Left renal cortex interstitium (tissue), 4 donors: ENCODE results near the gene ITPR1. TPM values are rescaled to one million over a fixed set of nuclear protein-coding genes. Genes with fewer than 3 reads are reported as not detected.

Source experiments
- DNase-seq, 4 donors: peaks; one replicate each; pipeline ENCODE4 v3.0.0-alpha.2; 2013; ENCODE audit warnings: low read depth in 4 of 4, low spot score in 2 of 4, missing footprints in 1 of 4
- polyA plus RNA-seq, 4 donors: library from polyadenylated mRNA; unstranded; fragments of 120-200 nt; gene quantifications; one replicate each; pipeline ENCODE4 v1.2.1, GENCODE V29; 2013; ENCODE audit not compliant: insufficient read length in 4 of 4

Gene ITPR1
- polyA plus RNA-seq, 4 donors: 43.9 to 60.1 (median 53.5) TPM

GRCh38 chr3:4707324-4707723 lies 214.2 kb downstream of the ITPR1 start:
- DNase-seq: no peak

DNA sequence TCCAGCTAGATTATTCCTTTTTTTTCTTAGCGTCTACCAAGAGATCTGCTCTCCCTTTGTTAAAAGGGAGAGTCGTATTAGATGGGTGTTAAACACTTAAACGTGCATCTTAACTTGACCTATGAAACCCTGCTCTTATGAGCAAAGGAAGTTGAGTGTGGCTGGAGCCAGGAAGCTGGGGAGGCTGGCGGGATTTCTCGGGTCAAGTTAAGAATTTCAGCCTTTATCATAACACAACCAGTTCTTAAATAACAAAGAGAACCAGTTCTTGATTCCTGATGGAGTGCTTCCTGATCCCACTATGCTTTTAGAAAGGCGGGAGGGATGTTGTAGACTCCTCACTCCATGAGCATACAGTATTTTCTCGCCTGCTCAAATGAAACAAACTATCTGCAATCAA lies 215.1 kb downstream of the ITPR1 start:
- no peak for DNase-seq

DNA sequence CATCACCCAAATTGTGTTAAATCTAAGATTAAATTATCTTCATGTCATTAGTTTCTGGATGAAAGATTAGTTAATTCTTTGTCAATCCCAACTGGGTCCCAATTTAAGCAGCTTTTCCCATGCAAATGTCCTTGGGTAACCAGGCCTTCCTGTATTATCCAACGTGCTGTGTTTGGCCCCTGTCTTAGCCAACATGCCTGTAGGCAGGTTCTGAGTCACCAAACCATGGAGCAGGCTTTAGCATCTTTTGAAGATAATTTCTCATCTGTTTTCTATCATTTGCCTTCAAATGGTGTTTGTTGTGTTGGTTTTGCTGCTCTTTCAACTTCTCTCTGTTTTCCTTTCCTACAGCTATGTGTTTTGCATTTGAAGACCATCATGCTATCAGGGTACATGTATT lies 216.2 kb downstream of the ITPR1 start:
- DNase-seq: no peak

DNA sequence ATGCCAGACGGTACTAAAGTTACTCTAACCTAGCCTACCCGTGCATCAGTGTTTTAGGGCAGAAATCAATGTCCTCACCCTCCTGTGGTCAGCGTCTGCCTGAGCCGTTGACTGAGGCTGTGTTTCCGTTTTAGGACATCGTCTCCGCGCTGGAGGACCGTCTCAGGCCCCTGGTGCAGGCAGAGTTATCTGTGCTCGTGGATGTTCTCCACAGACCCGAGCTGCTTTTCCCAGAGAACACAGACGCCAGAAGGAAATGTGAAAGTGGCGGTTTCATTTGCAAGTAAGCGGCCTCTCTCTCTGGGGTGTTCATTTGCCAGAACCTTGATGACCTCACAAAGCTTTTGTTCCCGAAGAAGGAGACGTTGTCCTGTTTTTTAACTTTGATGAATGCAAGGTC lies 217.0 kb downstream of the ITPR1 start:
- no peak for DNase-seq

DNA sequence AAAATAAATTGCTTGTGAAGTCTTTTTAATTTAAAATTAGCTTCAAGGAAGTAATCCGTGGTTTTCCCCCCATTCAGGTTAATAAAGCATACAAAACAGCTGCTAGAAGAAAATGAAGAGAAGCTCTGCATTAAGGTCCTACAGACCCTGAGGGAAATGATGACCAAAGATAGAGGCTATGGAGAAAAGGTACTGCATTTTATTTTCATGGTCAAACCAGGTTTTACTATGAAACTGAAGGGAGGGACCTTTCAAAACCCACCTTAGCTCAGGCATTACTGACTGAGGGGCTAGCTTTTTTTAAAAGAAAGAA lies 218.5 kb downstream of the ITPR1 start:
- DNase-seq: no peak

DNA sequence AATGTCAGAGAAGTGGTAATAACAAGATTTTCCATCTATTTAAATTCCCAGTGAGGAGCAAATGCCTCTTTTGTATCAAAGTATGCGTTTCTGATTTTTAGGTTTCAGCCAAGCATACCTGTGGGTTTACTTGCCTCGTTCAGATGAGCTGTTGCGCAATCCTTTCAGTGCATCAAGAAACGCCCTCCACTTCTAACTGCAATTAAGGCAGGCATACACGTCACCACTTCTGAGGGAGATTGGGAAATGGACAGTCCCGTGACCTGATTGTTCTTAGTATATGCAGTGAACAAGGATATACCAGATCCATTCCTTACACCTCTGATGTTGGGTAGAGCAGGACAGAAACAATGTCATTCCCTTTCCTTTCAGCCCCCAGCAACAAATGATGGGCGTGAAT lies 219.0 kb downstream of the ITPR1 start:
- no peak for DNase-seq

- DNase-seq: no peak
These were observed 220.9 kb downstream of the ITPR1 start for GRCh38 chr3:4714045-4714444.

- no peak for DNase-seq
These were observed 223.1 kb downstream of the ITPR1 start for GRCh38 chr3:4716266-4716665.

DNA sequence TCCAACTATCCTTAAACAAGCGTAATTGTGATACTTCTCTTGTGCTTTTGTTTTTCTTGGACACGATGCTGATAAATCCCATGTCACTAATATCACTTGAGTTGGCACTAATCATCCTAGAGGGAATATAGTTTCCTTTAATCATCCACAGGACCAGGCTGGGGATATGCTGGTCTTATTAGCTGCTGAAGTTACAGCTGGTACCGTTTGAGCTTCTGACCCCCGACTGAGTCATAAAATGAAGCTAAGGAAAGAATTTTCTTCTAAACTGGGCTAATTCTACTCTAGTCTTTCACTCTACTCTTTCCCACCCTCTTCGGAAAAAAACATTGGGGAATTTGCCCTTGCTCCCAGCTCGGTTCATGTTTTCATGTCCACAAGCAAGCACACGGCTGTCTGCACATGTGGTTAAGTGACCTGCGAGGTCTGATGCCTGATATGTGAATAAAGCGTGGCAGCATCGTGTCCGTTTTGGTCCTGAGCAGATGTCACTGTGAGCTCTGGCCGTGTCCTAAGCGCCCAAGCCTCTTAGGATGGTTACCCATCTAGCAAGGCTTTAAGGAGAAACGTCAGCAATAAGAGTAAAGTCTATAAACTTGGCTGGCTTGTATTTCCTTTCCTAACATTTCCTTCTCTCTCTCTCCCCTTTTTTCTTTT lies 223.7 kb downstream of the ITPR1 start:
- DNase-seq: no peak

GRCh38 chr3:4717363-4717740 lies 224.2 kb downstream of the ITPR1 start:
- DNase-seq: no peak

DNA sequence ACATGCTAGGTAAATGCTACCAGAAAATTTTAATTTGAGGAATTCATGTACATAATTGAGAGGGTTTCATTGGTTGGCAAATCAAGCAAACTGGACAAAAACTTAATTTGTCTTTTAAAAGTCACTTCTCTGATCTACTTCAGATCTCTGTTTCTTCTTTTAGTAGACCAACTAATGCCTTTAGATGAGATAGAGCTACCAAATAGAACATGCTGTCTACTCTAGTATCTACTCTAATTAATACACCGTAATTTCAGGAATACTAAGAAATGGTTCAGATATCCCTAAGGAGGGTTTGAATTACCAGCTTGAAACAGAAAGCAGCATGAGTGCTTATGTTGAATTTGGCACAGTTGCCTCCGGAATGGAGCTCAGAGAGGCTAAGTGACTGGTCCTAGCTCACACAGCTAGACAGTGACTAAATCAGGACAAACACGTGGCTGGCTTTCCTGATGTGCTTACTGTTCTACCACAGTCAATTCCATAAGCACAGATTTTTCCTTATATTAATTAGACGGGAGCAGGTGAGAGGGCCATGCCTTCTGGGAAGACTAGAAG lies 225.1 kb downstream of the ITPR1 start:
- DNase-seq: no peak

GRCh38 chr3:4719046-4719501 lies 225.9 kb downstream of the ITPR1 start:
- DNase-seq: no peak

DNA sequence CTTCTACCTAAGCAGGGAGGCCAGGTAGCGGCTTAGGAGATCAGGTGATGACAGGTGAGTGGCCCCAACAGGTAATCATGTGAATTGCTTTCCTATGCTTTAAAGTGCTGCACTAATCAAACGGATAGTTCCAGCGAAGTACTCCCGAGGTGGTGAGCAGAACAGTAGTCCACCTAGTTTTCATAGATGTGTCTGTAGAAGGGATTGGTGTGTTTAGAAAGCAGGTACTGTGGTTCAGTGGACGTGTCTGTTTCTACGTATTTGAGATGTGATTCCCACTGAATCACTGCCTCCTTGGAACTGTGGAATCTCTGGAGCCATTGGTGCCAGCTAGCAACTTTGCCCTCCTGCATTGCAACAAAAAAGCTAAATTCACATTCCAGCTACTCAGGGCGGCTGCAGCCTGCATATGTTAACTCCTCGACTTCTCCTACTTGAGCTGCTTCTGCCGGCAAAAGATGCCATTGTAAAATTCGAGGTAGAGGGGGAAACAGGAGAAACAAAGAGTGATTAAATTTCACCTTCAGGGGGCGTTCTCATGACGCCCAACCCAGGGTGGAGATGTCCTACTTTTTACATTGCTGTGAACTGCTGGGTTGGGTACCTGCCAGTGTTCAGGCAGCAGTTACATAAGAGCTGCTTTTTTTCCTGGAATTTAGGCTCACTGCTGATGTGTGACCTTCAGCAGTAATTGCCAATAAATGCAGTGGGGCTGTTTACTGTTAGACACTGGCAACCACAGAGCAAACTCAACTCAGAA lies 227.3 kb downstream of the ITPR1 start:
- peak in 1 of 4 donors; percentile 46 for DNase-seq

DNA sequence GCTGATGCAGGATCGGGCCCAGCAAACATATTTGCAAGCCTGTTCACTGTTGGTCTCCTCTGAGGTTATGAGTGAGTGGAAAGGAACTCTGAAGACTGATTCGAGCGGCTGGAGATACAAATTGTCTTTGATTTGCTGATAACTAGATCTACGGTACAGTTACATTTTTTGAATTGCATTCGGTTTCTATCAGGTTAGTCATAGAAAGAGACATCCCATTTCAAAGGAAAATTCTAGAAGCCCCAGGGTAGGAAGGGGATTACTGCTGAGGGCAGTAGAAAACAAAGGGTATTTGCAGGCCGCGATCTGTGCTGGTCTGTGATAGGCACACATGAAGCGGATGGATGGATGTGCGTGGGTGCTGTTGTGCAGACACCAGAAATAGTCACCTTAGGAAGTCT lies 228.4 kb downstream of the ITPR1 start:
- DNase-seq: no peak

GRCh38 chr3:4722103-4722502 lies 229.0 kb downstream of the ITPR1 start:
- no peak for DNase-seq

DNA sequence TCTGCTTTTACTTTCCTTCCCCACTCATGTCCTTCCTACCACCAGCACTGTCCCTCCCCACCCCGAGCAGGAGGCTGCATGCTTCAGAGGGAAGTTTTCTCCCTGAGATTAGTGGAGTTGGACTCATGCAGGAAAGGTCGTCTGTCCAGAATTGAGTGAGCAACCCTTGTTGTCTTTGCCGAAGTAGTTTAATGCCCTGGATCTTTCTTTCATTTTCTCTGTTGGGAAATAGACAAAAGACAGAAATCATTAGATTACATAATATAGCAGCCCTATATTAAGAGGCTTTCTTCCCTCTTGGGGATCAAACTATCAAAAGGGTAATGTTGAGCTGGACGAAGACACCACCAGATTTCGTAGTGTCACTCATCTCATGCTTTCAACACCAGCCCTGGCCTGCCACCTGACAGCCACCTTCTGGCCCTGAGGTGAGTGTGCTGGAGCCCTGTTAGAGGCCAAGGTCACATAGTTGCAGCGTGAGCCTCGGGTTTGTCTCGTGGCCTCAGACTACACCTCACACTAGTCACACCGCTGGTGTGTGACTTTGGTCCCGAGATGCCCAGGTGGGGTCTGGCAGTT lies 231.0 kb downstream of the ITPR1 start:
- no peak for DNase-seq

DNA sequence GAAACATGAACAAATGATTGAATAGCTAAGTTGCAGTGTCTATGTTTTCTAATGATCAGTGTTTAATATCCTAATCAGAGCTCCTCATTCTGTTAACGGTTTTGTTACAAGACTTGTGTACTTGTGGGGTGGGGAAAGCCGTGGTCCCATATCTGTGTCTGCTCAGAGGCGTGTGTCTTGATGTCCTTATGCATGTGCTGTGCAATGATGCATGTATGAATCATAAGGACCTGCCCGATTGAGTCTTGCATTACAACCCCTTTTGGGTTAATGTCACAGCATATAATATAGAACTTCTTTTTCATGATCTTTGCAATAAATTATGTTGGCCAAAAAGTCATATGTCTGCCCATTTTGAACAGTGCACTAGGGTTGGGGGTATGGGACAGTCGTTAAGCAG lies 233.4 kb downstream of the ITPR1 start:
- no peak for DNase-seq

- no peak for DNase-seq
These were observed 236.2 kb downstream of the ITPR1 start for GRCh38 chr3:4729061-4729973.

DNA sequence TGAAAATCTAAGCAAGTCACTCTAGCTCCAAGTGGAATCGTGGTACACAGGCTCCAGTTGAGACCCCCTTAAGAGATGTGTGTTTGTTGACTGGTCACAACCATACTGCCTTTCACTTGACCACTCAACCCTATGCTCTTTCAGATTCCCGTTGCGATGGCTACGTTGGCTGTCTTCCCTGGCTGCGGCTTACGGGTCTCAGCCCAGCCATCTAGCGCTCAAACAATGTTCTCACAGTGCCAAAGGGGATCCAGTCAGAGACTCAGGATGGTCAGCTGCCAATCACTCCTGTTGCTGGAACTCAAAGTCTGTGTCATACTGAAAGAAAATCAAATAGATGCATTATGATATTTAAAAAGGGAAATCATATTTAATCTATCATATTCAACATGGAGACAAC lies 237.6 kb downstream of the ITPR1 start:
- no peak for DNase-seq

DNA sequence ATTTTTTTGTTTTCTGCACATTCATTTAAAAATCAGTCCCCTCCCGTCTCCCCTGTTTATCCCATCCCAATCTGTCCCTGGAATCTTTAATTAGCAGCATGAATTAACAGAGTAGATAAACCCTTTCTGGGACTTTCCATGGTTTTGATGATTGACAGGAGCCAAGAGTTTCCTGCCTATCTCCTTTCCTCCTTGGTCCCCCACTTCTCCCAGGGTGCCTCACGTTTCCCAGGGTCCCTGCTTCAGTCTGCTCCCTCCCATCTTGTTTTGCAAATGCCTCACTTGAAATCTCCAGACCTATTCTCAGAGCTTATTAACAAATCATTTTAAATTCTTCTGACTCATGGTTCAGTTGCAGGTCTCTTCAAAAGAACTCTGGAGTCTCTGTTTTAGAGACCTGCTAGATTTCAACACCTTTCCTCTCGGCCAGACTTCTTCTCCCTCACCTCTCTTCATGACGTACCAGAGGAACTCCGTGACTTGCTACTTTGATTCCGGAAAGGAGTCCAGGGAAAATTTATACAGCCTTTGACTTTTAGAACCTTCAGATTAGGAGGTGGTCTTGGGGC lies 238.5 kb downstream of the ITPR1 start:
- no peak for DNase-seq
